ENCODE data around the gene BUB3. TPM values are rescaled to one million over a fixed set of nuclear protein-coding genes. Genes with fewer than 3 reads are reported as not detected.

BUB3 gene
- total and polyA plus RNA-seq, 2 of the 4 experiments (the other 2 are of a cell fraction), result 215 to 384 TPM

DNA sequence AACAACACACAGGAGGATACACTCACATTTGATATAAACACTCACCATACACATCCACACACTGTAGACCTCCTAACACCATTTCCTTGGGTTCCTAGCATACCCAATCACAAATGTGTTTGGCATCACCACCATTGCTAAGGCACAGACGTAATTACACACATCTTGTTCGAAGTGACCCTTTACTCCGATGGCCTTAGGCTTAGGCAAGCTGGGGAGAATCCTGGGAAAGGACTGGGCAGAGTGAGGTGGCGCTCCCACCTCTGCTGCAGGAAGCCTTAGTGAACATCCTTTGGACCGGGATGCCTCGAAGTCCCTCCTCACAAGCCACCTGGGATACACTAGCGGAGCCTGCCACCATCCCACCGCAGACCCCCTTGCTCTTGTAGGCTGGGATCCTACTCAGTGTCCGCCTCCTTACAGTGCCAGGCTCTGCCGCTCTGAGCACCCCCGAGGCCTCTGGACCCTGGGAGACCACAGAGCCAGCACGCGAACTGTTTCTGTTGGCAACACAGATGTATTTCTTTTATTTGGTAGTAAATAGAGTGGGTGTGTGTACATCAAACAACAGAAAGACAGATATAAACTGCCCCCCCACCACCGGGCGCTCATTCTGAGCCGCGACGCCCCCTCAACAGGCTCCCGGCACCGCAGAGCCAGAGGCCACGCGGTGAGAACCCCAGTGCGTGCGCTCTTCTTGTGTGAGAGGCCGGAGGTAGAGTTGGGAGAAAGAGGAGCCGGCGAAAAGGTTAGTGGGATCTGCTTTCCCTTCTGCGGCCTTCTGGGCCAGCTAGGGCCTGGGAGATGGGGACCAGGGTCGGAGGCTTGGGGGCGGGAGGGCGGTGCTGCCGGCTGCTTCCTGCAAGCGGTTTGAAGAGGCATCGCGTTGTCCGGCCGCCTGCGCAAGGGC, 12.2 kb upstream of the BUB3 start:
- Histone ChIP-seq H4K91ac (ENCODE audit: insufficient read depth, low read depth, low read length) (no peak overlapping the region), H3K4me1 (ENCODE audit: control insufficient read depth, insufficient read depth, low read length) (peaks cover 2% of the 10 kb centered on the region; the same call in 1 of the 2 replicates), H2AK9ac (replicated peaks; ENCODE audit: low read depth, low read length, poor library complexity) (no peak overlapping the region), H4K5ac (ENCODE audit: low read depth, low read length) (no peak overlapping the region), H2BK5ac (ENCODE audit: low read depth, low read length, poor library complexity, severe bottlenecking) (no peak overlapping the region), H2BK15ac (ENCODE audit: low read depth, low read length) (no peak overlapping the region), H2BK20ac (ENCODE audit: low read depth, low read length) (no peak overlapping the region), H2BK120ac (ENCODE audit: low read depth, low read length) (no peak overlapping the region), H3K56ac (ENCODE audit: extremely low read depth, insufficient read depth, low read length) (no peak overlapping the region), H3K9ac (ENCODE audit: low read depth, low read length) (no peak overlapping the region), H3K4me3 (ENCODE audit: insufficient read depth, low read depth, low read length) (no peak overlapping the region), H4K20me1 (ENCODE audit: insufficient read depth, low read length) (no peaks in the 10 kb centered on the region), H4K8ac (ENCODE audit: low read depth in 2 of 2, low read length in 2 of 2) (no peak overlapping the region), H3K14ac (replicated peaks; ENCODE audit: low read depth, low read length) (no peak overlapping the region), H3K23ac (ENCODE audit: low read depth, low read length) (no peak overlapping the region), H3K9me1 (ENCODE audit: insufficient read depth, low read length) (no peaks in the 10 kb centered on the region), H3K36me3 (ENCODE audit: control insufficient read depth, insufficient read depth, low read length) (no peaks in the 10 kb centered on the region), H3K27ac (ENCODE audit: insufficient read depth, low read length) (no peak overlapping the region), H3K27me3 (ENCODE audit: control insufficient read depth, insufficient read depth, low read length) (peaks cover 99% of the 10 kb centered on the region), H2AK5ac (ENCODE audit: low read depth, low read length) (no peak overlapping the region), H3K9me3 (ENCODE audit: control insufficient read depth, insufficient read depth, low read length) (peaks cover 8% of the 10 kb centered on the region), H3K4ac (ENCODE audit: low read depth, low read length) (no peak overlapping the region), H3K4me2 (ENCODE audit: low read depth, low read length) (no peak overlapping the region), H3K18ac (ENCODE audit: low read depth, low read length) (no peak overlapping the region), H2AFZ (replicated peaks; ENCODE audit: low read length, poor library complexity) (no peak overlapping the region), H3K79me1 (ENCODE audit: low read depth in 1 of 2, low read length in 2 of 2) (no peaks in the 10 kb centered on the region)
- 9% methylated on average over 15 of the region's 38 CpGs; no CpG with 5 or more reads in 1 of the 2 experiments for WGBS, 2 experiments (ENCODE audit: extremely low coverage in 2 of 2, insufficient read length in 1 of 2)
- DNase-seq (no peak), ATAC-seq (ENCODE audit: low read depth) (no peak)
- intact Hi-C loops (cut with micrococcal nuclease) (no loop called here), in situ Hi-C loops (cut with MboI; ENCODE audit: low sequenced_read_pairs) (loop anchor here (25.0 kb wide), 1 partner anchor 1245 kb away; no protein-coding TSS in a partner anchor), dilution Hi-C loops (cut with HindIII; ENCODE audit: low sequenced_read_pairs, unreplicated experiment) (no loop called here)
- ChIA-PET POLR2A (ENCODE audit: unreplicated experiment) (no interaction called here), CTCF (no interaction called here)
- no TSS peak for BruUV-seq (replicated peaks)
- TF ChIP-seq MXI1 (IDR thresholded peaks at IDR 0.05; ENCODE audit: borderline replicate concordance, low read depth, low read length) (no peak), POLR2A (IDR thresholded peaks at IDR 0.05; ENCODE audit: low read depth, low read length) (no peak)
- TF ChIP-seq, protein P1, sequence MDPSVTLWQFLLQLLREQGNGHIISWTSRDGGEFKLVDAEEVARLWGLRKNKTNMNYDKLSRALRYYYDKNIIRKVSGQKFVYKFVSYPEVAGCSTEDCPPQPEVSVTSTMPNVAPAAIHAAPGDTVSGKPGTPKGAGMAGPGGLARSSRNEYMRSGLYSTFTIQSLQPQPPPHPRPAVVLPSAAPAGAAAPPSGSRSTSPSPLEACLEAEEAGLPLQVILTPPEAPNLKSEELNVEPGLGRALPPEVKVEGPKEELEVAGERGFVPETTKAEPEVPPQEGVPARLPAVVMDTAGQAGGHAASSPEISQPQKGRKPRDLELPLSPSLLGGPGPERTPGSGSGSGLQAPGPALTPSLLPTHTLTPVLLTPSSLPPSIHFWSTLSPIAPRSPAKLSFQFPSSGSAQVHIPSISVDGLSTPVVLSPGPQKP (IDR thresholded peaks at IDR 0.05; ENCODE audit: borderline replicate concordance, low read depth, low read length), result no peak

All from IMR-90 (cell line).